Mammary epithelial cell (primary cell): ENCODE measurements around the gene TLR2.

Experiments
- EZH2 ChIP-seq: IDR thresholded peaks from 2 replicates; pipeline ENCODE4 v1.6.1; 2012; ENCODE audit warnings: low read length, inconsistent platforms, borderline replicate concordance
- TF ChIP-seq, protein P1 (sequence below), 2 donors: IDR thresholded peaks in 1 of 2; conservative IDR thresholded peaks in 1 of 2; 2 replicates each; pipeline ENCODE4 v1.5.1; 2011 to 2012; ENCODE audit warnings: inconsistent platforms in 2 of 2, low read length in 2 of 2, mild to moderate bottlenecking in 2 of 2, control low read depth in 1 of 2, low read depth in 1 of 2; ENCODE audit not compliant: insufficient read depth in 1 of 2; ENCODE audit errors: extremely low read depth in 1 of 2

DNA sequence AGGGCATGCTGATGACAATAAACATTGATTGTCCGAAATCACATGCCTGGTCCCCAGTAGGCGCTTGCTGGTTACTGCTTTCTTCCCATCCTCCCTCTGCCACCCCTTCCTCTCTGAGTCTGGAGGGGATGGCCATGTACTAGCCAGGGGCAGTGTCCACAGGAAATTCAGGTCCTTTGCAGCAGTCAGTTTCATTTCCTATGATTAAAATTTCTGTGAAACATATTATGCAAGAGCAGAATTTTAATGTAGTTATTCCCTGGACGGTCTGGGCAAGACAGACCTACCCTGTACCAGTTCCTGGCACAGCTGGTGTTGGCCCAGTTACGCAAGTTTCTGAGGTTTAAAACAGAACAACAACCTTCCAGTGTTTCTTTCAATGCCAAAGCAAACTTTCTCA lies 28.2 kb upstream of the TLR2 start:
- TF ChIP-seq, protein P1, sequence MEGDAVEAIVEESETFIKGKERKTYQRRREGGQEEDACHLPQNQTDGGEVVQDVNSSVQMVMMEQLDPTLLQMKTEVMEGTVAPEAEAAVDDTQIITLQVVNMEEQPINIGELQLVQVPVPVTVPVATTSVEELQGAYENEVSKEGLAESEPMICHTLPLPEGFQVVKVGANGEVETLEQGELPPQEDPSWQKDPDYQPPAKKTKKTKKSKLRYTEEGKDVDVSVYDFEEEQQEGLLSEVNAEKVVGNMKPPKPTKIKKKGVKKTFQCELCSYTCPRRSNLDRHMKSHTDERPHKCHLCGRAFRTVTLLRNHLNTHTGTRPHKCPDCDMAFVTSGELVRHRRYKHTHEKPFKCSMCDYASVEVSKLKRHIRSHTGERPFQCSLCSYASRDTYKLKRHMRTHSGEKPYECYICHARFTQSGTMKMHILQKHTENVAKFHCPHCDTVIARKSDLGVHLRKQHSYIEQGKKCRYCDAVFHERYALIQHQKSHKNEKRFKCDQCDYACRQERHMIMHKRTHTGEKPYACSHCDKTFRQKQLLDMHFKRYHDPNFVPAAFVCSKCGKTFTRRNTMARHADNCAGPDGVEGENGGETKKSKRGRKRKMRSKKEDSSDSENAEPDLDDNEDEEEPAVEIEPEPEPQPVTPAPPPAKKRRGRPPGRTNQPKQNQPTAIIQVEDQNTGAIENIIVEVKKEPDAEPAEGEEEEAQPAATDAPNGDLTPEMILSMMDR (conservative IDR thresholded peaks at IDR 0.05 in 1 of 2, IDR thresholded peaks at IDR 0.05 in 1 of 2; ENCODE audit: extremely low read depth in 1 of 2, insufficient read depth in 1 of 2, low read depth in 1 of 2, low read length in 2 of 2): no peak
- TF ChIP-seq EZH2: no peak
